Measurements from ENCODE around the gene ARID1A.

The ARID1A gene

GRCh38 chr1:26748351-26748750 lies 52.5 kb downstream of the ARID1A start:
- Histone ChIP-seq H3K4me2 (ENCODE audit: insufficient read depth, low read length) (no peak overlapping the region), H3K79me2 (ENCODE audit: insufficient read depth, low read length) (peaks cover 90% of the 10 kb centered on the region), H3K9me3 (ENCODE audit: insufficient read depth, low read length, severe bottlenecking) (no peaks in the 10 kb centered on the region), H3K27me3 (ENCODE audit: insufficient read depth, low read length, poor library complexity) (no peaks in the 10 kb centered on the region), H2AFZ (ENCODE audit: low read depth, low read length) (no peak overlapping the region), H3K27ac (ENCODE audit: low read length) (no peak overlapping the region), H3K4me3 (ENCODE audit: low read depth in 1 of 2, low read length in 2 of 2) (no peak overlapping the region), H3K9ac (ENCODE audit: low read depth, low read length) (no peak overlapping the region), H4K20me1 (ENCODE audit: insufficient read depth, low read length) (peaks cover 74% of the 10 kb centered on the region), H3K4me1 (ENCODE audit: insufficient read depth, low read length) (peaks cover 15% of the 10 kb centered on the region), H3K36me3 (ENCODE audit: insufficient read depth, low read length) (peaks cover 90% of the 10 kb centered on the region)
- TF ChIP-seq CTCF (IDR thresholded peaks at IDR 0.05; ENCODE audit: borderline replicate concordance, extremely low read depth, low read length, poor library complexity, severe bottlenecking) (no peak), EZH2 (IDR thresholded peaks at IDR 0.05; ENCODE audit: borderline replicate concordance, low read depth, low read length, severe bottlenecking) (no peak)
- ATAC-seq (ENCODE audit: insufficient read depth, low read depth) (no peak), DNase-seq (no peak)

GRCh38 chr1:26749458-26749857 lies 53.6 kb downstream of the ARID1A start:
- Histone ChIP-seq H3K27ac (ENCODE audit: low read length) (no peak overlapping the region), H3K36me3 (ENCODE audit: insufficient read depth, low read length) (peaks cover 96% of the 10 kb centered on the region), H3K4me2 (ENCODE audit: insufficient read depth, low read length) (no peak overlapping the region), H3K9ac (ENCODE audit: low read depth, low read length) (no peak overlapping the region), H3K79me2 (ENCODE audit: insufficient read depth, low read length) (peaks cover 96% of the 10 kb centered on the region), H3K4me1 (ENCODE audit: insufficient read depth, low read length) (peaks cover 4% of the 10 kb centered on the region), H3K4me3 (ENCODE audit: low read depth in 1 of 2, low read length in 2 of 2) (no peak overlapping the region), H3K27me3 (ENCODE audit: insufficient read depth, low read length, poor library complexity) (no peaks in the 10 kb centered on the region), H2AFZ (ENCODE audit: low read depth, low read length) (no peak overlapping the region), H3K9me3 (ENCODE audit: insufficient read depth, low read length, severe bottlenecking) (no peaks in the 10 kb centered on the region), H4K20me1 (ENCODE audit: insufficient read depth, low read length) (peaks cover 80% of the 10 kb centered on the region)
- TF ChIP-seq EZH2 (IDR thresholded peaks at IDR 0.05; ENCODE audit: borderline replicate concordance, low read depth, low read length, severe bottlenecking) (no peak), CTCF (IDR thresholded peaks at IDR 0.05; ENCODE audit: borderline replicate concordance, extremely low read depth, low read length, poor library complexity, severe bottlenecking) (no peak)
- ATAC-seq (ENCODE audit: insufficient read depth, low read depth) = no peak
- DNase-seq = no peak

- Histone ChIP-seq H3K36me3 (ENCODE audit: insufficient read depth, low read length) (peaks cover 96% of the 10 kb centered on the region), H3K9ac (ENCODE audit: low read depth, low read length) (no peak overlapping the region), H3K4me3 (ENCODE audit: low read depth in 1 of 2, low read length in 2 of 2) (no peak overlapping the region), H2AFZ (ENCODE audit: low read depth, low read length) (no peak overlapping the region), H3K9me3 (ENCODE audit: insufficient read depth, low read length, severe bottlenecking) (no peaks in the 10 kb centered on the region), H3K4me1 (ENCODE audit: insufficient read depth, low read length) (no peaks in the 10 kb centered on the region), H3K27me3 (ENCODE audit: insufficient read depth, low read length, poor library complexity) (no peaks in the 10 kb centered on the region), H3K79me2 (ENCODE audit: insufficient read depth, low read length) (peaks cover 96% of the 10 kb centered on the region), H4K20me1 (ENCODE audit: insufficient read depth, low read length) (peaks cover 79% of the 10 kb centered on the region), H3K4me2 (ENCODE audit: insufficient read depth, low read length) (no peak overlapping the region), H3K27ac (ENCODE audit: low read length) (no peak overlapping the region)
- DNase-seq (no peak), ATAC-seq (ENCODE audit: insufficient read depth, low read depth) (no peak)
- no peak for TF ChIP-seq EZH2 (IDR thresholded peaks at IDR 0.05; ENCODE audit: borderline replicate concordance, low read depth, low read length, severe bottlenecking)
- no peak for TF ChIP-seq CTCF (IDR thresholded peaks at IDR 0.05; ENCODE audit: borderline replicate concordance, extremely low read depth, low read length, poor library complexity, severe bottlenecking)
Measured at GRCh38 chr1:26750428-26750827, 54.6 kb downstream of the ARID1A start.

GRCh38 chr1:26752519-26752918 lies 56.7 kb downstream of the ARID1A start:
- no peak overlapping the region for H3K4me3 ChIP-seq (ENCODE audit: low read depth in 1 of 2, low read length in 2 of 2)
- peaks cover 94% of the 10 kb centered on the region for H3K36me3 ChIP-seq (ENCODE audit: insufficient read depth, low read length)
- H4K20me1 ChIP-seq (ENCODE audit: insufficient read depth, low read length) = peaks cover 75% of the 10 kb centered on the region
- H3K27me3 ChIP-seq (ENCODE audit: insufficient read depth, low read length, poor library complexity) = no peaks in the 10 kb centered on the region
- DNase-seq (no peak), ATAC-seq (ENCODE audit: insufficient read depth, low read depth) (no peak)
- peaks cover 93% of the 10 kb centered on the region for H3K79me2 ChIP-seq (ENCODE audit: insufficient read depth, low read length)
- H3K9me3 ChIP-seq (ENCODE audit: insufficient read depth, low read length, severe bottlenecking) = no peaks in the 10 kb centered on the region
- H3K9ac ChIP-seq (ENCODE audit: low read depth, low read length) = no peak overlapping the region
- no peaks in the 10 kb centered on the region for H3K4me1 ChIP-seq (ENCODE audit: insufficient read depth, low read length)
- no peak overlapping the region for H3K27ac ChIP-seq (ENCODE audit: low read length)
- no peak overlapping the region for H3K4me2 ChIP-seq (ENCODE audit: insufficient read depth, low read length)
- no peak overlapping the region for H2AFZ ChIP-seq (ENCODE audit: low read depth, low read length)
- TF ChIP-seq CTCF (IDR thresholded peaks at IDR 0.05; ENCODE audit: borderline replicate concordance, extremely low read depth, low read length, poor library complexity, severe bottlenecking) (no peak), EZH2 (IDR thresholded peaks at IDR 0.05; ENCODE audit: borderline replicate concordance, low read depth, low read length, severe bottlenecking) (no peak)
